A549 (cell line): ENCODE data around the gene COL5A1. TPM values are rescaled to one million over a fixed set of nuclear protein-coding genes. Genes with fewer than 3 reads are reported as not detected.

Experiments
- ATAC-seq, 2 experiments: fragments of 200-7000 bp in 1 of 2; fragments of >200 bp in 1 of 2; cut with Nextera tagmentation in 1 of 2; cut with Tn5 transposase in 1 of 2; 3 replicates each; pipeline versions ENCODE4 v1.8.0 to v1.9.1; 2018 to 2020; ENCODE audit warnings: mild to moderate bottlenecking in 1 of 2, moderate library complexity in 1 of 2
- CTCF ChIA-PET: fragments of 300-600 bp; sonication (Branson Sonifier 250); formaldehyde crosslinking; extraction: SDS; loops from one replicate; lab custom pipeline; 2021; ENCODE audit warnings: antibody characterized with exemption, inconsistent platforms; lab: Yijun Ruan, JAX
- POLR2A ChIA-PET: fragments of 350-600 bp; formaldehyde crosslinking; extraction: SDS; loops from one replicate; lab custom pipeline; 2021; ENCODE audit warnings: antibody characterized with exemption, inconsistent platforms; lab: Yijun Ruan, JAX
- DNase-seq, 2 experiments: peaks; one replicate each; pipeline versions ENCODE4 v3.0.0 to v3.0.0-alpha.2; 2011 to 2016; ENCODE audit warnings: low read depth in 1 of 2, low spot score in 1 of 2
- FAIRE-seq: peaks from 2 replicates; lab custom pipeline; 2011; peaks lifted over from hg19 to GRCh38; lab: Jason Lieb, UNC
- H3K27ac ChIP-seq, 2 experiments: fragments of >200 bp; sonication (Bioruptor Twin); formaldehyde crosslinking; 3 replicates each; pipeline ENCODE4 v1.5.1; 2016 to 2017
- H3K4me1 ChIP-seq: fragments of >200 bp; sonication (Bioruptor Twin); formaldehyde crosslinking; 3 replicates; pipeline ENCODE4 v1.6.1; 2016
- H3K4me2 ChIP-seq: fragments of >200 bp; sonication (Bioruptor Twin); formaldehyde crosslinking; 3 replicates; pipeline ENCODE4 v1.6.1; 2016
- H3K4me3 ChIP-seq: fragments of >200 bp; sonication (Bioruptor Twin); formaldehyde crosslinking; 3 replicates; pipeline ENCODE4 v1.5.1; 2016
- H3K9me3 ChIP-seq: fragments of >200 bp; sonication (Bioruptor Twin); formaldehyde crosslinking; 3 replicates; pipeline ENCODE4 v1.6.1; 2016
- ATOH8 ChIP-seq: fragments of 250-450 bp; sonication (Bioruptor Pico); IDR thresholded peaks from 2 replicates; pipeline ENCODE4 v1.5.0; 2020; ENCODE audit warnings: low read depth, mild to moderate bottlenecking, moderate library complexity
- CEBPB ChIP-seq, 2 experiments: fragments of >200 bp in 1 of 2; sonication (Bioruptor Twin) in 1 of 2; formaldehyde crosslinking in 1 of 2; IDR thresholded peaks; 2 replicates each; pipeline ENCODE4 v1.6.1; 2012 to 2016
- EHF ChIP-seq: fragments of 250-450 bp; sonication (Bioruptor Pico); IDR thresholded peaks from 2 replicates; pipeline ENCODE4 v1.5.0; 2020; ENCODE audit warnings: mild to moderate bottlenecking
- EHMT2 ChIP-seq: fragments of 200-600 bp; sonication (generic); IDR thresholded peaks from 2 replicates; pipeline ENCODE4 v1.6.1; 2016; ENCODE audit warnings: antibody characterized with exemption, low read depth, mild to moderate bottlenecking, moderate library complexity
- EP300 ChIP-seq, 2 experiments: fragments of >200 bp; sonication (Bioruptor Twin); formaldehyde crosslinking; IDR thresholded peaks; 2 replicates in 1 of 2; 3 replicates in 1 of 2; pipeline ENCODE4 v1.6.1; 2016 to 2017
- ESRRA ChIP-seq: fragments of 150-350 bp; IDR thresholded peaks from 2 replicates; pipeline ENCODE4 v1.6.1; 2014; ENCODE audit warnings: mild to moderate bottlenecking, low read length, borderline replicate concordance
- FOSL2 ChIP-seq, 2 experiments: fragments of 450-650 bp in 1 of 2; fragments of >200 bp in 1 of 2; sonication (Bioruptor Twin) in 1 of 2; formaldehyde crosslinking; IDR thresholded peaks; 2 replicates each; pipeline versions ENCODE4 v1.5.0 to v1.6.1; 2016 to 2020; ENCODE audit warnings: mild to moderate bottlenecking in 1 of 2, moderate library complexity in 1 of 2
- FOXS1 ChIP-seq: fragments of 250-450 bp; sonication (Bioruptor Pico); IDR thresholded peaks from 2 replicates; pipeline ENCODE4 v1.5.0; 2020; ENCODE audit warnings: mild to moderate bottlenecking, moderate library complexity
- HMGXB4 ChIP-seq: fragments of 250-450 bp; sonication (Bioruptor Pico); IDR thresholded peaks from 2 replicates; pipeline ENCODE4 v1.5.0; 2021; ENCODE audit warnings: mild to moderate bottlenecking, moderate library complexity, borderline replicate concordance
- HOXA7 ChIP-seq: fragments of 250-450 bp; sonication (Bioruptor Pico); IDR thresholded peaks from 2 replicates; pipeline ENCODE4 v1.5.0; 2020; ENCODE audit warnings: mild to moderate bottlenecking, moderate library complexity
- HOXB5 ChIP-seq: fragments of 250-450 bp; sonication (Bioruptor Pico); IDR thresholded peaks from 2 replicates; pipeline ENCODE4 v1.5.0; 2020; ENCODE audit warnings: mild to moderate bottlenecking, moderate library complexity
- KDM1A ChIP-seq: fragments of 200-600 bp; sonication (generic); IDR thresholded peaks from 2 replicates; pipeline ENCODE4 v1.6.1; 2016; ENCODE audit warnings: low read depth, mild to moderate bottlenecking
- MAZ ChIP-seq: fragments of 150-350 bp; IDR thresholded peaks from 2 replicates; pipeline ENCODE4 v1.6.1; 2014; ENCODE audit warnings: antibody characterized with exemption, low read depth, low read length, borderline replicate concordance
- NPAS2 ChIP-seq: fragments of 250-450 bp; sonication (Bioruptor Pico); IDR thresholded peaks from 2 replicates; pipeline ENCODE4 v1.8.0; 2022; ENCODE audit warnings: mild to moderate bottlenecking, moderate library complexity, borderline replicate concordance
- NR3C1 ChIP-seq: fragments of >200 bp; sonication (Bioruptor Twin); formaldehyde crosslinking; IDR thresholded peaks from 3 replicates; pipeline ENCODE4 v1.6.1; 2017
- POLR2AphosphoS2 ChIP-seq: conservative IDR thresholded peaks from 2 replicates; pipeline ENCODE4 v1.6.1; 2012; ENCODE audit warnings: low read length, improper control_type of control experiment, inconsistent platforms
- RAD21 ChIP-seq, 2 experiments: fragments of >200 bp in 1 of 2; sonication (Bioruptor Twin) in 1 of 2; formaldehyde crosslinking in 1 of 2; IDR thresholded peaks in 1 of 2; conservative IDR thresholded peaks in 1 of 2; 2 replicates in 1 of 2; 3 replicates in 1 of 2; pipeline ENCODE4 v1.6.1; 2012 to 2018; ENCODE audit warnings: inconsistent platforms in 1 of 2
- RARB ChIP-seq: fragments of 250-450 bp; sonication (Bioruptor Pico); IDR thresholded peaks from 2 replicates; pipeline ENCODE4 v1.8.0; 2021; ENCODE audit warnings: mild to moderate bottlenecking, moderate library complexity
- RCOR1 ChIP-seq: fragments of 150-350 bp; IDR thresholded peaks from 2 replicates; pipeline ENCODE4 v1.6.1; 2014; ENCODE audit warnings: antibody characterized with exemption, low read length, low read depth
- RFX5 ChIP-seq: fragments of 450-650 bp; IDR thresholded peaks from 2 replicates; pipeline ENCODE4 v1.7.1; 2014; ENCODE audit warnings: antibody characterized with exemption, mild to moderate bottlenecking, moderate library complexity
- WGBS: methylation state at CpG from one replicate; pipeline ENCODE4 v1.1.6; 2017; ENCODE audit errors: missing lambda C conversion rate; 5-methylcytosine and 5-hydroxymethylcytosine counted together
- polyA plus RNA-seq, 4 experiments: library from polyadenylated mRNA; depleted of rRNA in 3 of 4; stranded (reverse); fragments of >200 nt; fragmentation: RNase III in 1 of 4; extraction: RNeasy Plus Mini Kit Qiagen cat#74134 plus additional on column Dnase treatment in 1 of 4; gene quantifications; 2 replicates in 3 of 4; 3 replicates in 1 of 4; pipeline ENCODE4 v1.2.3, GENCODE V29; 2011 to 2017
- TF ChIP-seq, protein P1 (sequence below): IDR thresholded peaks from 2 replicates; pipeline ENCODE4 v1.6.1; 2012

The COL5A1 gene
- polyA plus RNA-seq, 2 of the 4 experiments (the other 2 are of a cell fraction): 16.1 to 67.5 TPM

GRCh38 chr9:134739660-134739968 is 98.0 kb downstream of the COL5A1 start:
- ATAC-seq (no peak), FAIRE-seq (no peak)
- 82% methylated on average over 8 of the region's 8 CpGs for WGBS
- POLR2A ChIA-PET: no interaction called here
- TF ChIP-seq, protein P1, sequence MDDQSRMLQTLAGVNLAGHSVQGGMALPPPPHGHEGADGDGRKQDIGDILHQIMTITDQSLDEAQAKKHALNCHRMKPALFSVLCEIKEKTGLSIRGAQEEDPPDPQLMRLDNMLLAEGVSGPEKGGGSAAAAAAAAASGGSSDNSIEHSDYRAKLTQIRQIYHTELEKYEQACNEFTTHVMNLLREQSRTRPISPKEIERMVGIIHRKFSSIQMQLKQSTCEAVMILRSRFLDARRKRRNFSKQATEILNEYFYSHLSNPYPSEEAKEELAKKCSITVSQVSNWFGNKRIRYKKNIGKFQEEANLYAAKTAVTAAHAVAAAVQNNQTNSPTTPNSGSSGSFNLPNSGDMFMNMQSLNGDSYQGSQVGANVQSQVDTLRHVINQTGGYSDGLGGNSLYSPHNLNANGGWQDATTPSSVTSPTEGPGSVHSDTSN: no peak
- TF ChIP-seq NR3C1 (no peak), RCOR1 (no peak), FOXS1 (CRISPR knock-in tag) (no peak), KDM1A (no peak), NPAS2 (CRISPR knock-in tag) (no peak), RAD21 (conservative IDR thresholded peaks at IDR 0.05 in 1 of 2, IDR thresholded peaks at IDR 0.05 in 1 of 2) (no peak), MAZ (no peak), ESRRA (no peak), RARB (CRISPR knock-in tag) (no peak), HOXB5 (CRISPR knock-in tag) (no peak), POLR2AphosphoS2 (no peak), EHF (no peak), EHMT2 (no peak), HMGXB4 (CRISPR knock-in tag) (no peak)
- TF ChIP-seq, all 56 proteins: peak for 0
- Histone ChIP-seq H3K27ac (no peak overlapping the region), H3K4me3 (no peak overlapping the region), H3K9me3 (no peaks in the 10 kb centered on the region), H3K4me1 (peaks cover under 1% of the 10 kb centered on the region; the same call in 2 of the 3 replicates), H3K4me2 (no peak overlapping the region)
- DNase-seq: no peak
- CTCF ChIA-PET: interaction anchor here (0.9 to 5.5 kb wide), 23 partner anchors 9 to 569 kb away, joined by 3 to 63 read pairs (median 5); no protein-coding TSS in a partner anchor

DNA sequence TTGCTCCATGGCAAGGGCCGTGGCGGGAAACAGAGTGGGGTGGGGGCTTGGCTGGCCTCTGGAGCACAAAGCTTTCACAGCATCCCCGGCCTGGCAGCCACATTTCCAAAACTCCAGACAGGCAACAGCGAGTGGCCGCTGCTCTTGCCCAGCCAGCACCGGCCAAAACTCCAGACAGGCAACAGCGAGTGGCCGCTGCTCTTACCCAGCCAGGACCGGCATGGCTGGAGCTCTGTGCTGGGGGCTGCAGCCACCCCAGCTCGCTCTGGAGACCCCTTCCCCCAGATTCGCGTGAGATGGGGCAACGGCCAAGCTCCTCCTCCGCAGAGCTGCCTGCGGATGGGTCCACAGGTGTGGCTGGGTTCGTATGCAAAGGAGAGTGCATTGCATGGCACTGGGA is 98.5 kb downstream of the COL5A1 start:
- ChIA-PET CTCF (interaction anchor here (0.6 to 5.5 kb wide), 21 partner anchors 9 to 569 kb away, joined by 3 to 63 read pairs (median 5); no protein-coding TSS in a partner anchor), POLR2A (no interaction called here)
- no peak for TF ChIP-seq KDM1A
- TF ChIP-seq CEBPB (IDR thresholded peaks at IDR 0.05): no peak
- TF ChIP-seq RAD21 (conservative IDR thresholded peaks at IDR 0.05 in 1 of 2, IDR thresholded peaks at IDR 0.05 in 1 of 2): no peak
- TF ChIP-seq RFX5: no peak
- no peak for TF ChIP-seq EP300 (IDR thresholded peaks at IDR 0.05)
- TF ChIP-seq, protein P1: no peak
- no peak for TF ChIP-seq HOXA7 (CRISPR knock-in tag)
- no peak for TF ChIP-seq ATOH8 (CRISPR knock-in tag)
- TF ChIP-seq FOSL2 (IDR thresholded peaks at IDR 0.05): no peak
- TF ChIP-seq FOSL2 (CRISPR knock-in tag; IDR thresholded peaks at IDR 0.05): no peak
- H3K27ac ChIP-seq: no peak overlapping the region
- WGBS: 67% methylated on average over 6 of the region's 16 CpGs
- H3K4me2 ChIP-seq: no peak overlapping the region
- H3K4me1 ChIP-seq: no peaks in the 10 kb centered on the region
- FAIRE-seq (no peak), ATAC-seq (no peak), DNase-seq (no peak)
- H3K4me3 ChIP-seq: no peak overlapping the region
- H3K9me3 ChIP-seq: no peaks in the 10 kb centered on the region
